IPS-18a (cell line): ENCODE measurements around the gene NEDD4L.

Source experiments
- H3K27ac ChIP-seq: one replicate; pipeline ENCODE4 v1.5.1; 2013; ENCODE audit warnings: low read length
- H3K27me3 ChIP-seq: one replicate; pipeline ENCODE4 v1.6.1; 2013; ENCODE audit warnings: mild to moderate bottlenecking, low read length; ENCODE audit not compliant: control insufficient read depth, insufficient read depth
- H3K36me3 ChIP-seq: one replicate; pipeline ENCODE4 v1.6.1; 2013; ENCODE audit warnings: low read depth, low read length; ENCODE audit not compliant: control insufficient read depth
- H3K4me1 ChIP-seq: one replicate; pipeline ENCODE4 v1.6.1; 2013; ENCODE audit warnings: low read depth, low read length; ENCODE audit not compliant: control insufficient read depth
- H3K4me3 ChIP-seq: one replicate; pipeline ENCODE4 v1.5.1; 2013; ENCODE audit warnings: low read length
- H3K9ac ChIP-seq: one replicate; pipeline ENCODE4 v1.6.1; 2013; ENCODE audit warnings: mild to moderate bottlenecking, low read length, moderate library complexity
- H3K9me3 ChIP-seq: one replicate; pipeline ENCODE4 v1.6.1; 2013; ENCODE audit warnings: low read depth, low read length; ENCODE audit not compliant: control insufficient read depth

Gene NEDD4L

DNA sequence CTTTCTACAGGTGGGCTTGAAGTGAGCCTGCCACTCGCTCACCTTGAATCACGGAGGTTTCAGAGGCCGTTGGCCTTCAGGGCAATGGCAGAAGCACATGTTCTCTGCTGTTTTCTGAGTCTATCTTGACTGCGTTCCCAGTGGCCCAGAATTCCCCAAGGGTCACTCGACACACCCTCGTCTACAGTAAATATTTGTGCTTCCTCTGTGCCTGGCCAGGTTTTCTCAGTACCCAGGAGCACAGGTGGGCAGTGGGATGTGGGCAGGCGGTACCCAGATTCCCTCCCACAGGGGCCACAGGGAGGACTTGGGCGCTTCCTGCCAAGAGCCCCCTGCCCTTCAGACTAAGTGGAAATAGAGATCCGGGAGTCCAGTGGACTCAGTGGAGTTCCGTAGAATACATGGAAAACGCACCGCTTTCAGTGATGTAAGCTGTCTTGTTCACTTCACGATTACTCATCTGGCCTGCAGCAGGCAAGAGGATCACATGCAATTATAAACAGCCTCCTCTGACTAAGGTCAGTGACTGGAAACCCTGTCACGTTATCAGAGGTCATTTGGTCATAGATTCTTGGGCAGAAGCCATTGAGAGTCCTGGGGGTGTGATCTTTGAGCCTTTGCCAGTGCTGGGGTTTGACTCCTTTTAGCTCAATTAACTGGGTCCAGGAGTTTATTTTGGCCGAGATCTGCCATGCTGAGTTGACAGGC, 179.8 kb downstream of the NEDD4L start:
- Histone ChIP-seq H3K9ac (no peak overlapping the region), H3K27me3 (no peaks in the 10 kb centered on the region), H3K9me3 (no peaks in the 10 kb centered on the region), H3K4me1 (peaks cover 58% of the 10 kb centered on the region), H3K36me3 (no peaks in the 10 kb centered on the region), H3K4me3 (no peak overlapping the region), H3K27ac (no peak overlapping the region)

GRCh38 chr18:58224425-58224750, 180.4 kb downstream of the NEDD4L start:
- Histone ChIP-seq H3K9me3 (no peaks in the 10 kb centered on the region), H3K27ac (no peak overlapping the region), H3K27me3 (no peaks in the 10 kb centered on the region), H3K4me1 (peaks cover 63% of the 10 kb centered on the region), H3K4me3 (no peak overlapping the region), H3K9ac (no peak overlapping the region), H3K36me3 (no peaks in the 10 kb centered on the region)

- Histone ChIP-seq H3K27me3 (no peaks in the 10 kb centered on the region), H3K4me3 (no peak overlapping the region), H3K27ac (no peak overlapping the region), H3K9ac (no peak overlapping the region), H3K9me3 (no peaks in the 10 kb centered on the region), H3K4me1 (peaks cover 64% of the 10 kb centered on the region), H3K36me3 (no peaks in the 10 kb centered on the region)
Observed at GRCh38 chr18:58225101-58225500, 181.1 kb downstream of the NEDD4L start.

GRCh38 chr18:58226429-58226828, 182.4 kb downstream of the NEDD4L start:
- Histone ChIP-seq H3K27ac (no peak overlapping the region), H3K36me3 (no peaks in the 10 kb centered on the region), H3K9ac (no peak overlapping the region), H3K4me1 (peaks cover 67% of the 10 kb centered on the region), H3K4me3 (no peak overlapping the region), H3K27me3 (no peaks in the 10 kb centered on the region), H3K9me3 (no peaks in the 10 kb centered on the region)

DNA sequence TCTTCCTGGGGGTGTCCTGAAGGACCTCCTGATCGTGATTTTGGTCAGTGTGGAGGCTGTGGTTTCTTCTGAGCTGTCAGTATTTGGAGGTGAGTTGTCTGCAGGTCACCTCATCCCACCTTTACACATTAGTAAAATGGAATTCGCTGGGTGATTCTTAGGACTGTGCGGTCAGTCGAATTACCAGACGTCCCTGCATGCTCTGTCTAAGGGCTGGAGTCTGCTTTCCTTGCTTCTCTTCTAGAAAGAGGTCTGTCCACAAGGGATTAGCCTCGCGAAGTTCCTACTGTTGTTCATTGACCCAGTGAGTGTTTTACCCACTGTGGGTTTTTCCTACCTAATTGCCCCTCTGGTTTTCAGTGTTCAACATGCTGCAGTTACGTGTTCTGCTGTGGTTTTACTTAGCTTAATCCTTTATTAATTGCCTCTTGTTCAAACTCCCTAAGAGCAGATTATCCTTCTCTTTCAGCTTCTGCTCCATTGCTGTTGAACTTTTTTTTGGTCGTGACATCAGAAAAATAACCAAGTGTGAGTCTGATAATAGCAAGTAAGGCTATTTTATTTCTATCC, 183.4 kb downstream of the NEDD4L start:
- Histone ChIP-seq H3K4me3 (no peak overlapping the region), H3K9ac (no peak overlapping the region), H3K9me3 (no peaks in the 10 kb centered on the region), H3K27ac (no peak overlapping the region), H3K36me3 (no peaks in the 10 kb centered on the region), H3K27me3 (no peaks in the 10 kb centered on the region), H3K4me1 (peaks cover 57% of the 10 kb centered on the region)

- Histone ChIP-seq H3K9ac (no peak overlapping the region), H3K27ac (no peak overlapping the region), H3K27me3 (no peaks in the 10 kb centered on the region), H3K4me3 (no peak overlapping the region), H3K9me3 (no peaks in the 10 kb centered on the region), H3K4me1 (peaks cover 50% of the 10 kb centered on the region), H3K36me3 (no peaks in the 10 kb centered on the region)
Observed at GRCh38 chr18:58228176-58228575, 184.2 kb downstream of the NEDD4L start.

DNA sequence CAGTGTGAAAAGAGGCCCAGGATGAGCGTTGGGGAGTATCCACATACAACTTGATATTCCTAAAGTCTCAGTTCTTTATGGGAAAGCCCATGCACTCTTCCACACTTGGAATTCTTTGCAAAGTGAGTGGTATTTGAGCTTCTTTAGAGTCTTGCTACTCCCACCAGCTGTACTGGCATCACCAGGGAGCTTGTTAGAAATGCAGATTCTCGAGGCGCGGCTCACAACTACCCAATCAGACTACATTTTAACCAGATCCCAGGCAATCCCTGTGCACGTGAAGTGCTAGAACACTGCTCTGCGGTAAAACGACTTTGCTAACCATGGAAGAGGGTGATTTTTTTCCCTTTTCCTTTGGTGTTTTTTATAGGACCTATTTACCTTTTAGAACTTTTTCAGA, 184.7 kb downstream of the NEDD4L start:
- Histone ChIP-seq H3K27me3 (no peaks in the 10 kb centered on the region), H3K36me3 (no peaks in the 10 kb centered on the region), H3K4me1 (peaks cover 48% of the 10 kb centered on the region), H3K4me3 (peak overlapping the region; percentile 23), H3K9ac (peak overlapping the region; percentile 16), H3K27ac (no peak overlapping the region), H3K9me3 (no peaks in the 10 kb centered on the region)

- Histone ChIP-seq H3K9me3 (no peaks in the 10 kb centered on the region), H3K4me1 (peaks cover 44% of the 10 kb centered on the region), H3K4me3 (peak overlapping the region; percentile 23), H3K36me3 (no peaks in the 10 kb centered on the region), H3K27me3 (no peaks in the 10 kb centered on the region), H3K27ac (no peak overlapping the region), H3K9ac (peak overlapping the region; percentile 16)
Observed at GRCh38 chr18:58229162-58229561, 185.1 kb downstream of the NEDD4L start.

DNA sequence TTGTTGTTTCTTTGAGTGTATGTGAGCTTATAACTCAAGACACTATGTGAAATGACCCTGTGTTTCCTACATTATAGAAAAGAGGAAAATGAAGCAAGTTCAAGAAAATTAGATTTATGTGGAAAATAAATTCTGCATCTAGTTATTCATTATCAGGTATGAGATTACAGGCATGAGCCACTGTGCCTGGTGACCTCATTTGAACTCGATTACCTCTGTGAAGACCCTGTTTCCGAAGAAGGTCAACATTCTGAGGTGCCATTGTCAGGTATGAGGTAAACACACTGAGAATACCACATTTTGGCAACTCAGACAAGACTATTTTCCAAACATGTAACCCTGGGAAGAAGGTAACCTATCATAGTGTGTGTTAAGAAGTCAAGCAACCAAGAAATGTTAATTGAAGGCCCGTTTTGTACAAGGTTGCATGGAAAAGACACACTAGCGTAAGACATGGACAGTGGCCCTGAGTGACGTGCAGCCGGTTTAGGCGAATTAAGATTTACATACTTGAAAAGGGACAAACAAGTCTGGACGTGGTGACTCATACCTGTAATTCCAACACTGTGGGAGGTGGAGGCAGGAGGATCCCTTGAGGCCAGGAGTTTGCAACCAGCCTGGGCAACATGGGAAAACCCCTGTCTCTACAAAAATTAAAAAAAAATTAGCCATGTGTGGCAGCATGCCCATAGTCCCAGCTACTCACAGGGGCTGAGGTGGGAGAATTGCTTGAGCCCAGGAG, 186.6 kb downstream of the NEDD4L start:
- no peak overlapping the region for H3K4me3 ChIP-seq
- no peak overlapping the region for H3K27ac ChIP-seq
- no peaks in the 10 kb centered on the region for H3K27me3 ChIP-seq
- no peaks in the 10 kb centered on the region for H3K36me3 ChIP-seq
- peaks cover 36% of the 10 kb centered on the region for H3K4me1 ChIP-seq
- H3K9me3 ChIP-seq: no peaks in the 10 kb centered on the region
- no peak overlapping the region for H3K9ac ChIP-seq

DNA sequence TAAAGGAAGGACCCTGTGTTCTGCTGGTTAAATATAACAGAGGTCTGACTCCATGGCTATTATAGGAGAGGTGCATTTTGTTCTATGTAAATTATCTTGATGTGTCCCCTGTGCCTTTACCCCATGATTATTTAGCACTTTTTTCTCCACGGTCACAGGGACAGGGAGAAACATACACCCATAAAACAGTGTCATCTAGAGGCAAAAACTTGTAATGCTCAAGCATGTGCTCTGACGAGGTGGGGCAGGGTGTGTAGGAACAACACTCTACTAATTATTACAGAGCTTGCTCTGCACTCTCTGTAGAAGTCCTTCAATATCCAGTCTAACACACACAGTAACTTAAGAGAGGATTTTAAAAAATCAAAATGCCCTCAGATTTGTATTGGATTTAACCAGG, 187.9 kb downstream of the NEDD4L start:
- Histone ChIP-seq H3K27ac (no peak overlapping the region), H3K4me1 (peaks cover 31% of the 10 kb centered on the region)

GRCh38 chr18:58232668-58233067, 188.6 kb downstream of the NEDD4L start:
- no peak overlapping the region for H3K9ac ChIP-seq
- H3K27me3 ChIP-seq: no peaks in the 10 kb centered on the region
- H3K4me3 ChIP-seq: no peak overlapping the region
- H3K27ac ChIP-seq: no peak overlapping the region
- H3K4me1 ChIP-seq: peaks cover 28% of the 10 kb centered on the region
- H3K36me3 ChIP-seq: no peaks in the 10 kb centered on the region
- no peaks in the 10 kb centered on the region for H3K9me3 ChIP-seq

More for the DNA sequence above, 187.9 kb downstream of the NEDD4L start:
- no peaks in the 10 kb centered on the region for H3K9me3 ChIP-seq
- H3K36me3 ChIP-seq: no peaks in the 10 kb centered on the region
- H3K27me3 ChIP-seq: no peaks in the 10 kb centered on the region
- H3K9ac ChIP-seq: no peak overlapping the region
- no peak overlapping the region for H3K4me3 ChIP-seq

- no peaks in the 10 kb centered on the region for H3K9me3 ChIP-seq
- no peak overlapping the region for H3K9ac ChIP-seq
- H3K27ac ChIP-seq: no peak overlapping the region
Observed at GRCh38 chr18:58234359-58234741, 190.3 kb downstream of the NEDD4L start.

More at GRCh38 chr18:58234359-58234741, 190.3 kb downstream of the NEDD4L start:
- Histone ChIP-seq H3K36me3 (no peaks in the 10 kb centered on the region), H3K27me3 (no peaks in the 10 kb centered on the region), H3K4me1 (peaks cover 11% of the 10 kb centered on the region), H3K4me3 (no peak overlapping the region)
